Lower leg skin (tissue), 4 donors: Measurements from ENCODE around the gene SDK1. TPM values are rescaled to one million over a fixed set of nuclear protein-coding genes. Genes with fewer than 3 reads are reported as not detected.

Experiments
- DNase-seq, 2 donors: peaks; one replicate each; pipeline ENCODE4 v3.0.0-alpha.2; 2019; ENCODE audit warnings: low spot score in 2 of 2
- H3K4me3 ChIP-seq: fragments of 200-600 bp; sonication (generic); 2 replicates; pipeline ENCODE4 v1.5.1; 2017; ENCODE audit warnings: mild to moderate bottlenecking, low read depth; ENCODE audit not compliant: poor library complexity, severe bottlenecking
- POLR2A ChIP-seq, 2 donors: fragments of 450-650 bp; IDR thresholded peaks; one replicate each; pipeline ENCODE4 v1.6.1; 2016 to 2017; ENCODE audit warnings: antibody characterized with exemption in 2 of 2, mild to moderate bottlenecking in 1 of 2, moderate library complexity in 1 of 2
- WGBS, 2 donors: methylation state at CpG; one replicate each; pipeline ENCODE4 v1.1.5; 2018; 5-methylcytosine and 5-hydroxymethylcytosine counted together
- intact Hi-C: fragments of 100-400 bp; cut with DNase I; formaldehyde crosslinking; loops from one replicate; pipeline ENCODE4 v1.15.0; 2023; ENCODE audit warnings: low total_unique reads
- total RNA-seq, 4 donors: library from RNA; depleted of rRNA; stranded (reverse); fragments of >200 nt; gene quantifications; one replicate each; pipeline ENCODE4 v1.1.0, GENCODE V29; 2016
- TF ChIP-seq, protein P1 (sequence below), 3 donors: fragments of 450-650 bp; IDR thresholded peaks; one replicate each; pipeline ENCODE4 v1.5.1; 2016; ENCODE audit warnings: antibody characterized with exemption in 3 of 3, mild to moderate bottlenecking in 3 of 3, moderate library complexity in 2 of 3

SDK1 gene
- total RNA-seq, 4 donors from 2014 or later, result 1.9 to 7.2 (median 5.1) TPM

DNA sequence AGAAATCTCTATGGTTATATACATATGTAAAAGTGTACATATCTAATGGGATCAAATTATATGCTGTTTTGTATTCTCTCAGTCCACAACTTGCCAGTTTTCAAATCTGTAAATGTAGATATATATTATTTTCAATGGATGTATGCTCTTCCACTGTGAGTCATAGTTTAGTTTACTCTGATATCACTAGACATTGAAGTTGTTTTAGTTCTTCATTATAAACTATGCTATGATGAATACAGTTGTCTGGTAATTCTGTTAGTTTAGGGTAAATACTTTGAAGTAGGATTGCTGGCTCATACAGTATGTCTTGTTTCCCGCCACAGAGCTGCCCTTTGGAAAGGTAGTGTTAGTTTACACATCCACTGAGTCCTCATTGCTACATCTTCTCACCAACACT is 25.2 kb downstream of the SDK1 start:
- TF ChIP-seq, protein P1, sequence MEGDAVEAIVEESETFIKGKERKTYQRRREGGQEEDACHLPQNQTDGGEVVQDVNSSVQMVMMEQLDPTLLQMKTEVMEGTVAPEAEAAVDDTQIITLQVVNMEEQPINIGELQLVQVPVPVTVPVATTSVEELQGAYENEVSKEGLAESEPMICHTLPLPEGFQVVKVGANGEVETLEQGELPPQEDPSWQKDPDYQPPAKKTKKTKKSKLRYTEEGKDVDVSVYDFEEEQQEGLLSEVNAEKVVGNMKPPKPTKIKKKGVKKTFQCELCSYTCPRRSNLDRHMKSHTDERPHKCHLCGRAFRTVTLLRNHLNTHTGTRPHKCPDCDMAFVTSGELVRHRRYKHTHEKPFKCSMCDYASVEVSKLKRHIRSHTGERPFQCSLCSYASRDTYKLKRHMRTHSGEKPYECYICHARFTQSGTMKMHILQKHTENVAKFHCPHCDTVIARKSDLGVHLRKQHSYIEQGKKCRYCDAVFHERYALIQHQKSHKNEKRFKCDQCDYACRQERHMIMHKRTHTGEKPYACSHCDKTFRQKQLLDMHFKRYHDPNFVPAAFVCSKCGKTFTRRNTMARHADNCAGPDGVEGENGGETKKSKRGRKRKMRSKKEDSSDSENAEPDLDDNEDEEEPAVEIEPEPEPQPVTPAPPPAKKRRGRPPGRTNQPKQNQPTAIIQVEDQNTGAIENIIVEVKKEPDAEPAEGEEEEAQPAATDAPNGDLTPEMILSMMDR (IDR thresholded peaks at IDR 0.05), result no peak
- TF ChIP-seq POLR2A (IDR thresholded peaks at IDR 0.05), result no peak
- DNase-seq, result no peak
- intact Hi-C loops, result no loop called here
- 94 to 100% methylated on average over 1 of the region's 1 CpG for WGBS, 2 donors
- H3K4me3 ChIP-seq, result no peak overlapping the region

DNA sequence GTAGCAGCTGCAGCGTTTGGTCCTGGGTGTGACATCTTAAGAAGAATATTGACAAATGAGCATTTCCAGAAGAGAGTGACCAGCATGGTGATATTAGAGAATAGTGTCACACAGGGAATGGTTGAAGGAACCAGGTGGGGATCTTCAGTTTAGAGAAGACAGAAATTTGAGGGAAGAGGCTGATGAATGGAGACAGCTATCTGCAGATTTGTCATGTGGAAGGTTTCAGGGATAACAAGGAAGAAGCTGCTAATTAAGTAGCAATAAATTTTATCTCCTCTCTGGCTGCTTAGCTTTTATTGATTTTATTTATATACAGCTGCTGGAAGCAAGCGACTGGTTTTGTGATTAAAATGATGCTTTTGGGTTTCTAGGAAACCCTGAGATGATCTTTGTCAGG is 26.0 kb downstream of the SDK1 start:
- 53 to 70% methylated on average over 2 of the region's 2 CpGs for WGBS, 2 donors
- no peak overlapping the region for H3K4me3 ChIP-seq
- TF ChIP-seq, protein P1 (IDR thresholded peaks at IDR 0.05), result no peak
- TF ChIP-seq POLR2A (IDR thresholded peaks at IDR 0.05), result no peak
- intact Hi-C loops, result no loop called here
- DNase-seq, result no peak

DNA sequence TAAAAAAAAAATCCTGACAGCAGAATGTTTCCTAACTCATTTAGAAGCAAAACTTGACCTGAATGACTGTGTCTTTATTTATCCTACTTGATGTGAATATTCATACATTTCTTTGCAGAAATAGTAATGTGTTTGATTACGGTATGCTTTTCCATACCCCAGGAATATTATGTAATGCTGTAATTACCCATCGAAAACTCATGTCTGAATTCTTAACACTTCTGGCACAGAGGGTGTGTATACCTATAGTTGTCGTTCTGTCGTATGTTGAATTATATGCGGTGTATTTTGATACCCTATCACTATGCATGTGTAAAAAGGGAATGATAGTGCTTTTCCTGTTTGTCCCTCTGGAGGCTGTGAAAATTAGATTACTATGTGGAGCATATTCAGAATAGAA is 26.6 kb downstream of the SDK1 start:
- H3K4me3 ChIP-seq, result no peak overlapping the region
- 92 to 94% methylated on average over 5 of the region's 5 CpGs for WGBS, 2 donors
- DNase-seq, result no peak
- TF ChIP-seq, protein P1 (IDR thresholded peaks at IDR 0.05), result no peak
- TF ChIP-seq POLR2A (IDR thresholded peaks at IDR 0.05), result no peak
- intact Hi-C loops, result no loop called here

DNA sequence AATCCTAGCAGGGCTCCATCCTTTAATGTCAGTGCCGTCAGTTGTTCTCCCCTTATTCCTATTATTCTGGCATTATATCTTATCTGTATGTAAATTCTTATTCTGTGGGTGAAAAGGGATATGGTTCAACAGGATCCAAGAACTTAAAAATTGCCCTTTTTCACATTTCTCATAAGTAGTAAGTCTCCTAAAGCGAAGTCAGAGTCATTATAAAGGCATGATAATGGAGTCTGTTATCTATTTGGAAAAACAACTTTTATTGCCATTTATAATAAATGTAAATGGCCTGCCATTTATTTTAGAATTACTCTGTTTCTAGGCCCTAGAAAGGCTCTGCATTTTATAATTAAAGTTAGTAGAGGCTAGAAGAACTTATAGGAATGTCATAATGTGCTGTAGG is 31.3 kb downstream of the SDK1 start:
- TF ChIP-seq, protein P1 (IDR thresholded peaks at IDR 0.05), result no peak
- TF ChIP-seq POLR2A (IDR thresholded peaks at IDR 0.05), result no peak
- 80 to 93% methylated on average over 2 of the region's 2 CpGs for WGBS, 2 donors
- DNase-seq, result no peak
- intact Hi-C loops, result no loop called here
- no peak overlapping the region for H3K4me3 ChIP-seq

DNA sequence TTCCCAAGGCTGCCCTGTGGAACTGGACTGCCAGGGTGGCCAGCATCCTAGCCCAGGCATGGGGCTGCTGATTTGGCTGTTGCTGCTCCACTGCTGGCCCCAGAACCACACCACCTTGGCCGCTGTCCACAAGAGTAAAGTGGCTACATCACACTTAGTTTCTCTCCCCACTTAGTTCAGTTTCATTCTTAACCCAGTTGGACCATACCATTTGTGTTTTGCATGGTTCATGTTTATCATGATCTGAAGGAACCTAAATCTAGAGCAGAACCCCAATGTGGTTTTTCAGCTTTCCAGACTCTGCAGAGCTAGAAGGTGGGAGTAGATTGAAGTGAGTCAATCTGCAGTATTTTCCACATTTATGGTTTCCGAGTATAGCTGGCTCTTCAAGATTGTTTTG is 32.8 kb downstream of the SDK1 start:
- intact Hi-C loops, result no loop called here
- H3K4me3 ChIP-seq, result no peak overlapping the region
- no peak for TF ChIP-seq POLR2A (IDR thresholded peaks at IDR 0.05)
- TF ChIP-seq, protein P1 (IDR thresholded peaks at IDR 0.05), result no peak
- DNase-seq, result no peak
- 84 to 91% methylated on average over 2 of the region's 2 CpGs for WGBS, 2 donors

DNA sequence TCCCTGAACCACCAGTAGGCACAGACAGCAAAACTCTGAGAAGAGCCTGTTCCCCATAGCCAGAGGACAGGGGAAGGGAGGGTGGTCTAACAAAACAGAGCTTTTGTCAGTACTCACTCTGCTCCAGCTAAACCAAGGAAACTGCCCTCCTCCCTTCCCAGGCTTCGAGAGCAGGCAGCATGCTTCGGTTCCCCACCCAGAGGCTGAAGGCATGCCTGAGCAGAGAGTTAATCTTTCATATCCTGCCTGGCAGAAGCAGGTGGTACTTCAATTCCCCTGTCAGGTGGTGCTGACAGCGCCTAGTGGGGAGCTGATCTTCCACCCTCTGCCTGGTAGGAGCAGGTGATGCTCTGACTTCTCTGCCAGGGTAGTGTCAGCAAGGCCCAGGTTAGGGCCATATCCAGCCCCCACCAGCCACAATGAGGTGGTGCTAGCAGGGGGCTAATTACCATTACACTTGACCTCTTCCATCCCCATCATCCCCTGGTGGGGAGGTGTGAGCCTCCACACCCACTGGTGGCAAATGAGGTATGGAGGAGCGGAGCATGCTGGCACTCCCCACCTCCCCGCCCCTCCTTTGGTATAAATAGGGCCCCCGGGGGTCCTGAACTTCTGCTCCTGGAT is 35.1 kb downstream of the SDK1 start:
- intact Hi-C loops, result no loop called here
- DNase-seq, result no peak
- 82 to 85% methylated on average over 6 of the region's 6 CpGs for WGBS, 2 donors
- no peak overlapping the region for H3K4me3 ChIP-seq
- TF ChIP-seq POLR2A (IDR thresholded peaks at IDR 0.05), result no peak
- TF ChIP-seq, protein P1 (IDR thresholded peaks at IDR 0.05), result no peak
